A673 (cell line): ENCODE results near the gene SLC17A3. TPM values are rescaled to one million over a fixed set of nuclear protein-coding genes. Genes with fewer than 3 reads are reported as not detected.

Experiments used
- BruUV-seq: library from RNA; stranded (reverse); fragments of 400-500 nt; replicated peaks from 2 replicates; lab custom pipeline; 2021; lab: Mats Ljungman, UMichigan
- CTCF ChIA-PET: fragments of 300-600 bp; sonication (Branson Sonifier 250); formaldehyde crosslinking; loops from one replicate; lab custom pipeline; 2022; ENCODE audit warnings: antibody characterized with exemption; lab: Charles Lee
- POLR2A ChIA-PET: fragments of 300-600 bp; sonication (Branson Sonifier 250); formaldehyde crosslinking; loops from one replicate; lab custom pipeline; 2022; ENCODE audit warnings: antibody characterized with exemption; ENCODE audit not compliant: low non-redundant PET; lab: Charles Lee
- DNase-seq: peaks from one replicate; pipeline ENCODE4 v3.0.0-alpha.2; 2015; ENCODE audit warnings: low spot score
- H3K27ac ChIP-seq: fragments of 200-600 bp; sonication (generic); 2 replicates; pipeline ENCODE4 v1.5.1; 2016; ENCODE audit warnings: mixed run types, low read depth, mild to moderate bottlenecking, mixed read lengths, antibody characterized with exemption, low read length; ENCODE audit not compliant: poor library complexity, severe bottlenecking
- H3K27me3 ChIP-seq: fragments of 200-600 bp; sonication (generic); replicated peaks from 2 replicates; pipeline ENCODE4 v1.6.1; 2017; ENCODE audit warnings: mixed run types, low read depth, mild to moderate bottlenecking, mixed read lengths, antibody characterized with exemption, low read length; ENCODE audit not compliant: insufficient read depth, poor library complexity
- H3K36me3 ChIP-seq: fragments of 200-600 bp; sonication (generic); 2 replicates; pipeline ENCODE4 v1.6.1; 2016; ENCODE audit warnings: mixed run types, mild to moderate bottlenecking, mixed read lengths, antibody characterized with exemption, low read length; ENCODE audit not compliant: insufficient read depth, poor library complexity, severe bottlenecking
- H3K4me1 ChIP-seq: fragments of 200-600 bp; sonication (generic); 2 replicates; pipeline ENCODE4 v1.6.1; 2017; ENCODE audit warnings: mixed run types, mild to moderate bottlenecking, mixed read lengths, antibody characterized with exemption, low read length; ENCODE audit not compliant: insufficient read depth, poor library complexity, severe bottlenecking
- H3K4me3 ChIP-seq: fragments of 200-600 bp; sonication (generic); 2 replicates; pipeline ENCODE4 v1.5.1; 2016; ENCODE audit warnings: low read depth, mixed run types, mild to moderate bottlenecking, mixed read lengths, low read length; ENCODE audit not compliant: poor library complexity, severe bottlenecking
- H3K9me3 ChIP-seq: fragments of 200-600 bp; sonication (generic); 2 replicates; pipeline ENCODE4 v1.6.1; 2016; ENCODE audit warnings: mixed run types, low read depth, mild to moderate bottlenecking, mixed read lengths, antibody characterized with exemption, low read length; ENCODE audit not compliant: poor library complexity, severe bottlenecking
- CTCF ChIP-seq: fragments of 300-800, 200-600 bp; sonication (generic); conservative IDR thresholded peaks from 2 replicates; pipeline ENCODE4 v1.5.1; 2017; ENCODE audit warnings: low read depth, mild to moderate bottlenecking, antibody characterized with exemption, low read length, moderate library complexity, mixed read lengths
- EZH2 ChIP-seq: fragments of 200-600 bp; sonication (generic); IDR thresholded peaks from 2 replicates; pipeline ENCODE4 v1.6.1; 2017; ENCODE audit warnings: borderline replicate concordance, low read depth, mild to moderate bottlenecking, mixed read lengths, antibody characterized with exemption, low read length; ENCODE audit not compliant: poor library complexity, severe bottlenecking
- intact Hi-C: fragments of 100-400 bp; cut with micrococcal nuclease; formaldehyde crosslinking; loops from one replicate; pipeline ENCODE4 v1.10.0; 2022; ENCODE audit not compliant: unreplicated experiment
- total RNA-seq: library from RNA; stranded (reverse); gene quantifications from 2 replicates; pipeline ENCODE4 v1.2.3, GENCODE V29; 2021

Gene SLC17A3
- total RNA-seq, 1 experiment from 2014 or later = not detected

- Histone ChIP-seq H3K9me3 (no peaks in the 10 kb centered on the region), H3K27ac (no peak overlapping the region), H3K4me1 (peaks cover 3% of the 10 kb centered on the region), H3K36me3 (no peaks in the 10 kb centered on the region), H3K27me3 (no peaks in the 10 kb centered on the region), H3K4me3 (no peak overlapping the region)
- intact Hi-C loops = no loop called here
- CTCF ChIA-PET = no interaction called here
- no TSS peak for BruUV-seq
- DNase-seq = no peak
- TF ChIP-seq CTCF (no peak), EZH2 (no peak)
- POLR2A ChIA-PET = no interaction called here
Measured at GRCh38 chr6:25886066-25886465, 12.0 kb upstream of the SLC17A3 start.

DNA sequence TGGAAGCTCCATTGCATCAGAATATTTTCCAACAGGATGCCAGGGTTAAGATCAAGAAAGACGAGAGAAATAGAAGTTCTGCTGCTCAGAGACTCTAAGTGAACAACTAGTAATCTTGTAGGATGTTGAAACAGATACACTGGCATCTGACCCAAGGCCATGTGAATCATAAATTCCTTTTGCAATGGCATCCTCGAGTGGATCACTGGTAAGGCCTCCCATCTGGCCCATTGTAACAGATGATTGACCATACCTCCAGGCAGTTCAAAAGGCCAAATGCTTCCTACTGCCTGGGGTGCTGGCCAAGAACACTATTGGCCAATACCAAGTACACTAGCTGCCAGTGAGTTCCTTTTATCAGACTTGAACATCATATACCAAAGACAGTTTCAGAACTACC is 9.9 kb upstream of the SLC17A3 start:
- Histone ChIP-seq H3K4me3 (no peak overlapping the region), H3K27ac (no peak overlapping the region), H3K36me3 (no peaks in the 10 kb centered on the region), H3K4me1 (peaks cover 3% of the 10 kb centered on the region), H3K27me3 (no peaks in the 10 kb centered on the region), H3K9me3 (no peaks in the 10 kb centered on the region)
- DNase-seq = no peak
- ChIA-PET CTCF (no interaction called here), POLR2A (no interaction called here)
- TF ChIP-seq EZH2 = no peak
- no peak for TF ChIP-seq CTCF
- no TSS peak for BruUV-seq
- intact Hi-C loops = no loop called here

DNA sequence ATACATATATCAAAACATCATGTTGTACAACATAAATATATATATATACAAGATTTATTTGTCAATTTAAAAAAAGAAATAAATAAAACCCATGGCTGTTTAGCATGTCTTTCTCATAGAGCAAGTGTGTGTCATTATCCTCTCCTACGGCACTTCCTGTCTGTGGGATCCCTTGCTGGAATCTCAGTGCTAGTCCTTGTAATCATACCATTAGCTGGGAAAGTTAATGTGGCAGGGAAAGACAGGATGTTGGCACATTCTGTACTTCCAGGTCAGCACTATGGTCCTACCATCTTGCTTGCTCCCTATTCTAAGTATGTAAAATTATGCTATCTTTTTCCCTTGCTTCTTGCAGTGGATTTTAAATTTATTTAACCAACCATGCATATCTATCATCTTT is 9.5 kb upstream of the SLC17A3 start:
- H3K4me1 ChIP-seq = peaks cover 3% of the 10 kb centered on the region
- ChIA-PET CTCF (no interaction called here), POLR2A (no interaction called here)
- H3K36me3 ChIP-seq = no peaks in the 10 kb centered on the region
- no peak for TF ChIP-seq CTCF
- TF ChIP-seq EZH2 = no peak
- H3K27ac ChIP-seq = no peak overlapping the region
- no peaks in the 10 kb centered on the region for H3K27me3 ChIP-seq
- intact Hi-C loops = no loop called here
- peak; percentile 18 for DNase-seq
- no TSS peak for BruUV-seq
- no peak overlapping the region for H3K4me3 ChIP-seq
- no peaks in the 10 kb centered on the region for H3K9me3 ChIP-seq
